ENCODE results near the gene LARP4B. TPM values are rescaled to one million over a fixed set of nuclear protein-coding genes. Genes with fewer than 3 reads are reported as not detected.

The LARP4B gene
- total RNA-seq, 1 experiment from 2014 or later: 122 TPM

DNA sequence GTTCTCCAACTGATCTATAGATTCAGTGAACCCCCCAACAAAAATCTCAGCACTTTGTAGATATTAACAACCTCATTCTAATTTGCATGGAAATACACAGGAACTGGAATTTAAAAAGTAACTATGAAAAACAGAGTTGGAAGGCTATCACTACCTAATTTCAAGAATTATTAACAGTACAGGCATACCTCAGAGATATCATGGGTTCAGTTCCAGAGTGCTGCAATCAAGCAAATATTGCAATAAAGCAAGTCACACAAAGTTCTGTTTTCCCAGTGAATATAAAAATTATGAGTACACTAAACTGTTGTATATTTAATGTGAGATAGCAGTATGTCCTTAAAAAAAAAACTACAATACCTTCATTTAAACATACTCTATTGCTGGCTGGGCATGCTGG is 78.5 kb downstream of the LARP4B start:
- ATAC-seq (no peak), DNase-seq (ENCODE audit: low read depth, low spot score) (no peak)
- Histone ChIP-seq H3K9me2 (ENCODE audit: insufficient read depth) (no peaks in the 10 kb centered on the region), H3K27ac (ENCODE audit: low read depth, low read length) (no peak overlapping the region), H4K20me1 (ENCODE audit: insufficient read depth) (peaks cover 4% of the 10 kb centered on the region; the same call in 1 of the 2 replicates), H2AFZ (ENCODE audit: low read depth, low read length, poor library complexity, severe bottlenecking) (no peak overlapping the region), H3K27me3 (ENCODE audit: insufficient read depth, low read length) (no peaks in the 10 kb centered on the region), H3K36me3 (ENCODE audit: control insufficient read depth in 1 of 2, insufficient read depth in 2 of 2, low read length in 2 of 2) (peaks cover 6 to 47% of the 10 kb centered on the region in 2 experiments; a peak in 2 of 4 replicates), H3K4me3 (replicated peaks in 1 of 2; ENCODE audit: low read depth in 1 of 2, low read length in 2 of 2) (no peak overlapping the region), H3K4me1 (ENCODE audit: control insufficient read depth in 1 of 2, insufficient read depth in 2 of 2, low read length in 2 of 2) (no peaks in the 10 kb centered on the region), H3K9me3 (ENCODE audit: control insufficient read depth in 1 of 2, insufficient read depth in 1 of 2, low read depth in 1 of 2, low read length in 2 of 2) (no peaks in the 10 kb centered on the region), H3K9ac (ENCODE audit: low read length) (no peak overlapping the region), H3K79me2 (ENCODE audit: insufficient read depth, low read length) (peaks cover 99% of the 10 kb centered on the region), H3K4me2 (ENCODE audit: low read length) (no peak overlapping the region)
- TF ChIP-seq POLR2A (IDR thresholded peaks at IDR 0.05; ENCODE audit: borderline replicate concordance, extremely low read depth, insufficient read depth, insufficient read length) (no peak), SRF (IDR thresholded peaks at IDR 0.05; ENCODE audit: low read depth) (no peak)
- ChIA-PET CTCF (no interaction called here), POLR2A (no interaction called here), RAD21 (ENCODE audit: low non-redundant PET in 1 of 2, low total read pairs in 2 of 2, uncharacterized antibody in 2 of 2, unreplicated experiment in 2 of 2) (no interaction called here)
- intact Hi-C loops (cut with micrococcal nuclease): no loop called here
- no TSS peak for BruUV-seq (replicated peaks)

- ATAC-seq: no peak
- BruUV-seq (replicated peaks): no TSS peak
- H4K20me1 ChIP-seq (ENCODE audit: insufficient read depth): peaks cover 4% of the 10 kb centered on the region; the same call in 1 of the 2 replicates
- no peak overlapping the region for H3K4me2 ChIP-seq (ENCODE audit: low read length)
- H3K9me2 ChIP-seq (ENCODE audit: insufficient read depth): no peaks in the 10 kb centered on the region
- peaks cover 99% of the 10 kb centered on the region for H3K79me2 ChIP-seq (ENCODE audit: insufficient read depth, low read length)
- H2AFZ ChIP-seq (ENCODE audit: low read depth, low read length, poor library complexity, severe bottlenecking): no peak overlapping the region
- H3K4me1 ChIP-seq (ENCODE audit: control insufficient read depth in 1 of 2, insufficient read depth in 2 of 2, low read length in 2 of 2): no peaks in the 10 kb centered on the region
- H3K9ac ChIP-seq (ENCODE audit: low read length): no peak overlapping the region
- TF ChIP-seq CBX3 (IDR thresholded peaks at IDR 0.05; ENCODE audit: low read depth) (no peak), ZNF274 (IDR thresholded peaks at IDR 0.05; ENCODE audit: low read depth, low read length) (no peak), SIN3A (IDR thresholded peaks at IDR 0.05; ENCODE audit: low read depth) (no peak), POLR2AphosphoS5 (IDR thresholded peaks at IDR 0.05; ENCODE audit: low read depth, low read length) (no peak), SP1 (IDR thresholded peaks at IDR 0.05; ENCODE audit: low read depth) (no peak), ATF3 (IDR thresholded peaks at IDR 0.05) (no peak)
- H3K27me3 ChIP-seq (ENCODE audit: insufficient read depth, low read length): no peaks in the 10 kb centered on the region
- DNase-seq (ENCODE audit: low read depth, low spot score): no peak
- H3K9me3 ChIP-seq (ENCODE audit: control insufficient read depth in 1 of 2, insufficient read depth in 1 of 2, low read depth in 1 of 2, low read length in 2 of 2): no peaks in the 10 kb centered on the region
- H3K36me3 ChIP-seq (ENCODE audit: control insufficient read depth in 1 of 2, insufficient read depth in 2 of 2, low read length in 2 of 2): peaks cover 6 to 47% of the 10 kb centered on the region in 2 experiments; a peak in 2 of 4 replicates
- no peak overlapping the region for H3K4me3 ChIP-seq (replicated peaks in 1 of 2; ENCODE audit: low read depth in 1 of 2, low read length in 2 of 2)
- intact Hi-C loops (cut with micrococcal nuclease): no loop called here
- H3K27ac ChIP-seq (ENCODE audit: low read depth, low read length): no peak overlapping the region
- ChIA-PET CTCF (no interaction called here), POLR2A (no interaction called here), RAD21 (ENCODE audit: low non-redundant PET in 1 of 2, low total read pairs in 2 of 2, uncharacterized antibody in 2 of 2, unreplicated experiment in 2 of 2) (no interaction called here)
Observed at GRCh38 chr10:852386-852785, 79.1 kb downstream of the LARP4B start.

Measured in HCT116 (cell line).